Neural progenitor cell (in vitro differentiated cells): ENCODE results near the gene RSPO3. TPM values are rescaled to one million over a fixed set of nuclear protein-coding genes. Genes with fewer than 3 reads are reported as not detected.

Source experiments
- DNase-seq: peaks from one replicate; pipeline ENCODE4 v3.0.0-alpha.2; 2016; ENCODE audit warnings: low spot score
- H2AFZ ChIP-seq: fragments of 200-600 bp; sonication (generic); replicated peaks from 2 replicates; pipeline ENCODE4 v1.6.1; 2016; ENCODE audit warnings: antibody characterized with exemption
- H3F3A ChIP-seq: fragments of 200-600 bp; sonication (generic); 2 replicates; pipeline ENCODE4 v1.6.1; 2016; ENCODE audit warnings: antibody characterized with exemption, low read depth
- H3K27ac ChIP-seq: fragments of 200-600 bp; sonication (generic); 2 replicates; pipeline ENCODE4 v1.5.1; 2016; ENCODE audit warnings: mild to moderate bottlenecking
- H3K27me3 ChIP-seq: fragments of 200-600 bp; sonication (generic); 2 replicates; pipeline ENCODE4 v1.6.1; 2016; ENCODE audit warnings: mild to moderate bottlenecking, moderate library complexity
- H3K36me3 ChIP-seq: fragments of 200-600 bp; sonication (generic); 2 replicates; pipeline ENCODE4 v1.5.1; 2016
- H3K4me1 ChIP-seq: fragments of 200-600 bp; sonication (generic); 2 replicates; pipeline ENCODE4 v1.6.1; 2016; ENCODE audit warnings: mixed run types
- H3K4me2 ChIP-seq: fragments of 200-600 bp; sonication (generic); 2 replicates; pipeline ENCODE4 v1.6.1; 2016
- H3K4me3 ChIP-seq: fragments of 200-600 bp; sonication (generic); 2 replicates; pipeline ENCODE4 v1.5.1; 2016
- H3K79me2 ChIP-seq: fragments of 200-600 bp; sonication (generic); 2 replicates; pipeline ENCODE4 v1.6.1; 2016; ENCODE audit warnings: low read depth
- H3K9ac ChIP-seq: fragments of 200-600 bp; sonication (generic); 2 replicates; pipeline ENCODE4 v1.6.1; 2016
- H3K9me3 ChIP-seq: fragments of 200-600 bp; sonication (generic); 2 replicates; pipeline ENCODE4 v1.5.1; 2016; ENCODE audit warnings: low read depth
- H4K20me1 ChIP-seq: fragments of 200-600 bp; sonication (generic); 2 replicates; pipeline ENCODE4 v1.6.1; 2016; ENCODE audit warnings: low read depth
- H3K27ac Mint-ChIP-seq: 3 replicates; pipeline ENCODE4 v1.8.0; 2021; ENCODE audit warnings: mixed read lengths
- H3K27me3 Mint-ChIP-seq: 2 replicates; pipeline ENCODE4 v1.8.0; 2022; ENCODE audit warnings: low read depth, mild to moderate bottlenecking, inconsistent platforms, moderate library complexity, mixed read lengths; ENCODE audit not compliant: insufficient read depth
- H3K36me3 Mint-ChIP-seq: 3 replicates; pipeline ENCODE4 v1.8.0; 2021; ENCODE audit warnings: mixed read lengths
- H3K4me1 Mint-ChIP-seq: 3 replicates; pipeline ENCODE4 v1.8.0; 2021; ENCODE audit warnings: mixed read lengths
- H3K4me3 Mint-ChIP-seq: 3 replicates; pipeline ENCODE4 v1.8.0; 2021; ENCODE audit warnings: mild to moderate bottlenecking, moderate library complexity, mixed read lengths
- H3K9me3 Mint-ChIP-seq: 3 replicates; pipeline ENCODE4 v1.8.0; 2020; ENCODE audit warnings: mixed read lengths
- EZH2 ChIP-seq: fragments of 200-600 bp; sonication (generic); IDR thresholded peaks from 2 replicates; pipeline ENCODE4 v1.6.1; 2017; ENCODE audit warnings: antibody characterized with exemption, mild to moderate bottlenecking, moderate library complexity
- EZH2phosphoT487 ChIP-seq: fragments of 200-600 bp; sonication (generic); IDR thresholded peaks from 2 replicates; pipeline ENCODE4 v1.6.1; 2017; ENCODE audit warnings: antibody characterized with exemption
- total RNA-seq: library from RNA; depleted of rRNA; stranded (reverse); fragments of >200 nt; gene quantifications from 2 replicates; pipeline ENCODE4 v1.2.3, GENCODE V29; 2015; ENCODE audit warnings: low replicate concordance
- TF ChIP-seq, protein P1 (sequence below): fragments of 200-600 bp; sonication (generic); IDR thresholded peaks from 2 replicates; pipeline ENCODE4 v1.5.1; 2017; ENCODE audit warnings: antibody characterized with exemption, mild to moderate bottlenecking

Gene RSPO3
- 0.81 and 2.4 TPM in 2 replicates for total RNA-seq

GRCh38 chr6:127118298-127119101 lies at the start of gene RSPO3:
Gene RSPO3, plus strand, starts transcription at chr6:127118671. Its CDS starts 522 bp downstream, at chr6:127119193.
- TF ChIP-seq EZH2: no peak
- no peak for TF ChIP-seq EZH2phosphoT487
- TF ChIP-seq, protein P1, sequence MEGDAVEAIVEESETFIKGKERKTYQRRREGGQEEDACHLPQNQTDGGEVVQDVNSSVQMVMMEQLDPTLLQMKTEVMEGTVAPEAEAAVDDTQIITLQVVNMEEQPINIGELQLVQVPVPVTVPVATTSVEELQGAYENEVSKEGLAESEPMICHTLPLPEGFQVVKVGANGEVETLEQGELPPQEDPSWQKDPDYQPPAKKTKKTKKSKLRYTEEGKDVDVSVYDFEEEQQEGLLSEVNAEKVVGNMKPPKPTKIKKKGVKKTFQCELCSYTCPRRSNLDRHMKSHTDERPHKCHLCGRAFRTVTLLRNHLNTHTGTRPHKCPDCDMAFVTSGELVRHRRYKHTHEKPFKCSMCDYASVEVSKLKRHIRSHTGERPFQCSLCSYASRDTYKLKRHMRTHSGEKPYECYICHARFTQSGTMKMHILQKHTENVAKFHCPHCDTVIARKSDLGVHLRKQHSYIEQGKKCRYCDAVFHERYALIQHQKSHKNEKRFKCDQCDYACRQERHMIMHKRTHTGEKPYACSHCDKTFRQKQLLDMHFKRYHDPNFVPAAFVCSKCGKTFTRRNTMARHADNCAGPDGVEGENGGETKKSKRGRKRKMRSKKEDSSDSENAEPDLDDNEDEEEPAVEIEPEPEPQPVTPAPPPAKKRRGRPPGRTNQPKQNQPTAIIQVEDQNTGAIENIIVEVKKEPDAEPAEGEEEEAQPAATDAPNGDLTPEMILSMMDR: no peak
- Histone ChIP-seq H3F3A (no peaks in the 10 kb centered on the region), H3K4me3 (peak within 1 kb of the TSS; percentile 67), H3K36me3 (no peaks in the 10 kb centered on the region), H3K4me2 (peak within 1 kb of the TSS; percentile 99), H3K79me2 (no peaks in the 10 kb centered on the region), H3K27me3 (peaks cover 91% of the 10 kb centered on the region), H2AFZ (peak within 1 kb of the TSS; percentile 75), H4K20me1 (no peaks in the 10 kb centered on the region), H3K9me3 (no peaks in the 10 kb centered on the region), H3K4me1 (peaks cover 21% of the 10 kb centered on the region), H3K9ac (no peak within 1 kb of the TSS), H3K27ac (no peak within 1 kb of the TSS)
- Mint-ChIP-seq H3K27me3 (peaks cover 9% of the 10 kb centered on the region), H3K4me3 (peak within 1 kb of the TSS; percentile 97), H3K9me3 (no peaks in the 10 kb centered on the region), H3K27ac (peak within 1 kb of the TSS; percentile 16), H3K36me3 (no peaks in the 10 kb centered on the region), H3K4me1 (peaks cover 25% of the 10 kb centered on the region)
- peak; percentile 71 for DNase-seq

DNA sequence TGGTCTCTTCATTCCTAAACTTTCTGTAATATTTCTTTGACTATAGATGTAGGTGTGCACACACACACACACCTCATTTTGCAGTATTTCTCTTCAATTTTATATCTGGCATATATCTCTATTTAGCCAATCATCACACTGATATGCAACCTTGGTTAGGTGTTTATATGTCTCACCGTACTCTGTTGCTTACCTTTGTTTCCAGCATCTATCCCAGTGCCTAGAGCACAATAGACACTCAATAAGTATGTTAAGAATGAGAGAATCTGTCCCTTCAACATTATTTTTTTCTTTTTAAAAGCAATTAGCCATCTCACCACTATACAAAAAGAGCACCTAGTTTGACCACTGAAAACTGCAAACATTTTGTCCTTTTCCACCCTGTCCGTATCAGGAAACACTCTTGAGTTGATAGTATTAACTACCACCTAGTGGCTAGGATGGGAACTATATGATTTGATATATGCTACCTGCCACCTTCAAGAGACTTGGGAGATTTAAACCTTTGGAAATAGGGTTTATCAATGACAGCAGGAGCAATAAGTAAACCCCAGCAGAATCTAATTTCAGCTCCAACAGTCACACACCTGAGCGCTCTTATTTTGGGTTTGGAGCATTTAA lies 48.7 kb upstream of the RSPO3 start:
- Histone ChIP-seq H4K20me1 (no peaks in the 10 kb centered on the region), H3K9me3 (no peaks in the 10 kb centered on the region), H3K27me3 (no peaks in the 10 kb centered on the region), H3K4me3 (no peak overlapping the region), H3K36me3 (no peaks in the 10 kb centered on the region), H2AFZ (peak overlapping the region; percentile 39), H3K9ac (no peak overlapping the region), H3K4me1 (no peaks in the 10 kb centered on the region), H3K27ac (no peak overlapping the region), H3K4me2 (no peak overlapping the region), H3K79me2 (no peaks in the 10 kb centered on the region), H3F3A (no peaks in the 10 kb centered on the region)
- no peaks in the 10 kb centered on the region for H3K4me1 Mint-ChIP-seq
- no peaks in the 10 kb centered on the region for H3K9me3 Mint-ChIP-seq
- H3K27ac Mint-ChIP-seq: no peak overlapping the region
- H3K27me3 Mint-ChIP-seq: no peaks in the 10 kb centered on the region
- no peak for TF ChIP-seq EZH2phosphoT487
- TF ChIP-seq, protein P1: peak; percentile 64
- H3K36me3 Mint-ChIP-seq: no peaks in the 10 kb centered on the region
- H3K4me3 Mint-ChIP-seq: no peak overlapping the region
- DNase-seq: peak; percentile 55

- Histone ChIP-seq H4K20me1 (no peaks in the 10 kb centered on the region), H3K27ac (no peak overlapping the region), H3K9ac (no peak overlapping the region), H3K79me2 (no peaks in the 10 kb centered on the region), H2AFZ (no peak overlapping the region), H3K4me1 (no peaks in the 10 kb centered on the region), H3K27me3 (no peaks in the 10 kb centered on the region), H3K4me3 (no peak overlapping the region), H3K4me2 (no peak overlapping the region), H3K36me3 (no peaks in the 10 kb centered on the region), H3K9me3 (no peaks in the 10 kb centered on the region), H3F3A (no peaks in the 10 kb centered on the region)
- DNase-seq: no peak
- Mint-ChIP-seq H3K9me3 (no peaks in the 10 kb centered on the region), H3K4me3 (no peak overlapping the region), H3K36me3 (no peaks in the 10 kb centered on the region), H3K4me1 (no peaks in the 10 kb centered on the region), H3K27me3 (no peaks in the 10 kb centered on the region), H3K27ac (no peak overlapping the region)
- TF ChIP-seq EZH2phosphoT487: no peak
These were observed 45.2 kb upstream of the RSPO3 start for GRCh38 chr6:127073222-127073621.

- no peaks in the 10 kb centered on the region for H3K9me3 Mint-ChIP-seq
- H3K4me1 Mint-ChIP-seq: no peaks in the 10 kb centered on the region
- Histone ChIP-seq H3K27me3 (no peaks in the 10 kb centered on the region), H3K79me2 (no peaks in the 10 kb centered on the region), H3K9ac (no peak overlapping the region), H3F3A (no peaks in the 10 kb centered on the region), H2AFZ (no peak overlapping the region), H3K4me2 (no peak overlapping the region), H3K27ac (no peak overlapping the region), H3K9me3 (no peaks in the 10 kb centered on the region), H3K36me3 (no peaks in the 10 kb centered on the region), H3K4me3 (no peak overlapping the region), H3K4me1 (no peaks in the 10 kb centered on the region), H4K20me1 (no peaks in the 10 kb centered on the region)
- no peak overlapping the region for H3K4me3 Mint-ChIP-seq
- no peak overlapping the region for H3K27ac Mint-ChIP-seq
- DNase-seq: no peak
- H3K27me3 Mint-ChIP-seq: no peaks in the 10 kb centered on the region
- H3K36me3 Mint-ChIP-seq: no peaks in the 10 kb centered on the region
- TF ChIP-seq, protein P1: no peak
- TF ChIP-seq EZH2: no peak
These were observed 42.0 kb upstream of the RSPO3 start for GRCh38 chr6:127076466-127076865.
